Spleen (tissue), 11 donors: ENCODE measurements around the gene SEPTIN10. TPM values are rescaled to one million over a fixed set of nuclear protein-coding genes. Genes with fewer than 3 reads are reported as not detected.

Source experiments
- DNase-seq: peaks from one replicate; pipeline ENCODE4 v3.0.0-alpha.2; 2020
- H3K27ac ChIP-seq, 8 donors: fragments of 200-600 bp; sonication (generic) in 7 of 8; 1 replicate in 4 of 8; 2 replicates in 4 of 8; pipeline versions ENCODE4 v1.5.0 to v1.8.0; 2016 to 2021; ENCODE audit warnings: inconsistent platforms in 4 of 8, mild to moderate bottlenecking in 4 of 8, moderate library complexity in 1 of 8
- H3K27me3 ChIP-seq, 7 donors: fragments of 200-600 bp; sonication (generic) in 6 of 7; replicated peaks in 1 of 7; 1 replicate in 4 of 7; 2 replicates in 3 of 7; pipeline versions ENCODE4 v1.5.0 to v1.8.0; 2016 to 2021; ENCODE audit warnings: inconsistent platforms in 3 of 7, mild to moderate bottlenecking in 1 of 7
- H3K36me3 ChIP-seq, 6 donors: fragments of 200-600 bp; sonication (generic) in 5 of 6; 1 replicate in 4 of 6; 2 replicates in 2 of 6; pipeline versions ENCODE4 v1.5.0 to v1.8.0; 2016 to 2021; ENCODE audit warnings: inconsistent platforms in 2 of 6
- H3K4me1 ChIP-seq, 6 donors: fragments of 200-600 bp; sonication (generic) in 5 of 6; 1 replicate in 3 of 6; 2 replicates in 3 of 6; pipeline versions ENCODE4 v1.5.0 to v1.8.0; 2016 to 2021; ENCODE audit warnings: inconsistent platforms in 3 of 6
- H3K4me3 ChIP-seq, 8 donors: fragments of 200-600 bp; sonication (generic) in 7 of 8; 1 replicate in 4 of 8; 2 replicates in 4 of 8; pipeline versions ENCODE4 v1.5.0 to v1.8.0; 2016 to 2021; ENCODE audit warnings: inconsistent platforms in 4 of 8, mild to moderate bottlenecking in 4 of 8, moderate library complexity in 2 of 8
- H3K9me3 ChIP-seq, 8 donors: fragments of 200-600 bp; sonication (generic) in 7 of 8; 1 replicate in 4 of 8; 2 replicates in 4 of 8; pipeline versions ENCODE4 v1.5.0 to v1.8.0; 2016 to 2021; ENCODE audit warnings: inconsistent platforms in 4 of 8
- POLR2A ChIP-seq, 3 donors: fragments of 450-650 bp; IDR thresholded peaks; one replicate each; pipeline ENCODE4 v1.5.1; 2017; ENCODE audit warnings: antibody characterized with exemption in 3 of 3, mild to moderate bottlenecking in 1 of 3
- POLR2AphosphoS5 ChIP-seq, 3 donors: sonication (generic); formaldehyde crosslinking; IDR thresholded peaks; one replicate each; pipeline ENCODE4 v1.5.1; 2017; ENCODE audit warnings: antibody characterized with exemption in 3 of 3
- WGBS, 5 donors: extraction: QIAGEN DNeasy Blood & Tissue Kit in 3 of 5; methylation state at CpG; one replicate each; pipeline versions ENCODE4 v1.1.5 to v1.1.7; 2013 to 2018; 5-methylcytosine and 5-hydroxymethylcytosine counted together
- intact Hi-C: fragments of 100-400 bp; cut with DNase I; formaldehyde crosslinking; loops from one replicate; pipeline ENCODE4 v1.15.0; 2023; ENCODE audit warnings: low total_unique reads
- polyA plus RNA-seq, 3 donors: library from polyadenylated mRNA; stranded (reverse); fragments of 200-250 nt; gene quantifications; one replicate each; pipeline ENCODE4 v1.2.1, GENCODE V29; 2013
- total RNA-seq, 7 donors: library from RNA; depleted of rRNA in 3 of 7; stranded (reverse); fragments of >200 nt in 3 of 7; fragmentation: NEBNext Ultra II Directional in 4 of 7; extraction: Animal tissue kit (Norgen Biotek cat#: 25700) in 4 of 7; gene quantifications; one replicate each; pipeline versions ENCODE4 v1.1.0 to v1.2.1, GENCODE V29; 2016 to 2021
- TF ChIP-seq, protein P1 (sequence below), 11 experiments: fragments of 200-600 bp in 7 of 11; fragments of 450-650 bp in 4 of 11; sonication (generic) in 4 of 11; IDR thresholded peaks in 8 of 11; conservative IDR thresholded peaks in 3 of 11; 1 replicate in 7 of 11; 2 replicates in 4 of 11; pipeline versions ENCODE4 v1.4.0 to v1.8.0; 2016 to 2021; ENCODE audit warnings: antibody characterized with exemption in 11 of 11, inconsistent platforms in 4 of 11, mild to moderate bottlenecking in 1 of 11
- donor health status: healthy with polysubstance abuse.
- donor health status: DM: no; HTN: no; CAD: no; lungs with moderate emphysema.
- donor health status: DM: no; HTN: no; CAD: no.
- donor health status: Bipolar disorder and iron deficiency.
- donor health status: healthy.
- donor health status: DM: no; HTN: no; CAD: no.
- donor health status: DM: yes; HTN: yes; CAD: no.

SEPTIN10 gene
- total and polyA plus RNA-seq, 10 donors = 14.7 to 95.3 (median 58.3) TPM

DNA sequence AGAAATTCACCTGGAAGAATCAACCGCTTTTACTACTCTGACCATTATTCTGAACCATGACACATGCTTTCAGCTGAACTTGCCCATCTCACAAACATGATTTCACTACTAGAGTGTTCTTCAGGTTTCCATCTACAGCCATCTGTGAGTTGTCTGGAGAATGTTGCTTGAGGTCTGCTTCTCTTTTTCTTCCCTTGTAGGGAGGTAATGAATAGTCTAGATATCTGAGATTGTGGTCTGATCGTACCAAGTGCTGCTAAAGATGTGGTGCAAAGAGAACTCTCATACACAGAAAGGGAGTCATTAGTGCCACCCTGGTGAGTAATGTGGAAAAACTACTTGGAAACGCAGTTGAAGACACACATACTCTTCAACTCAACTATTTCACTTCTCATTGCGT is 10.6 kb upstream of the SEPTIN10 start:
- no peaks in the 10 kb centered on the region for H3K4me1 ChIP-seq
- WGBS, 5 donors = 79 to 94% (median 82%) methylated on average over 4 of the region's 4 CpGs
- peaks cover 0 to 27% (median 0%) of the 10 kb centered on the region in 7 donors for H3K27me3 ChIP-seq
- no peaks in the 10 kb centered on the region for H3K9me3 ChIP-seq
- no peaks in the 10 kb centered on the region for H3K36me3 ChIP-seq
- no peak overlapping the region for H3K4me3 ChIP-seq
- no peak overlapping the region for H3K27ac ChIP-seq
- no peak for TF ChIP-seq POLR2AphosphoS5 (IDR thresholded peaks at IDR 0.05)
- TF ChIP-seq, protein P1, sequence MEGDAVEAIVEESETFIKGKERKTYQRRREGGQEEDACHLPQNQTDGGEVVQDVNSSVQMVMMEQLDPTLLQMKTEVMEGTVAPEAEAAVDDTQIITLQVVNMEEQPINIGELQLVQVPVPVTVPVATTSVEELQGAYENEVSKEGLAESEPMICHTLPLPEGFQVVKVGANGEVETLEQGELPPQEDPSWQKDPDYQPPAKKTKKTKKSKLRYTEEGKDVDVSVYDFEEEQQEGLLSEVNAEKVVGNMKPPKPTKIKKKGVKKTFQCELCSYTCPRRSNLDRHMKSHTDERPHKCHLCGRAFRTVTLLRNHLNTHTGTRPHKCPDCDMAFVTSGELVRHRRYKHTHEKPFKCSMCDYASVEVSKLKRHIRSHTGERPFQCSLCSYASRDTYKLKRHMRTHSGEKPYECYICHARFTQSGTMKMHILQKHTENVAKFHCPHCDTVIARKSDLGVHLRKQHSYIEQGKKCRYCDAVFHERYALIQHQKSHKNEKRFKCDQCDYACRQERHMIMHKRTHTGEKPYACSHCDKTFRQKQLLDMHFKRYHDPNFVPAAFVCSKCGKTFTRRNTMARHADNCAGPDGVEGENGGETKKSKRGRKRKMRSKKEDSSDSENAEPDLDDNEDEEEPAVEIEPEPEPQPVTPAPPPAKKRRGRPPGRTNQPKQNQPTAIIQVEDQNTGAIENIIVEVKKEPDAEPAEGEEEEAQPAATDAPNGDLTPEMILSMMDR (IDR thresholded peaks at IDR 0.05 in 8 of 11, conservative IDR thresholded peaks at IDR 0.05 in 3 of 11) = no peak
- no peak for TF ChIP-seq POLR2A (IDR thresholded peaks at IDR 0.05)
- intact Hi-C loops = no loop called here
- no peak for DNase-seq

DNA sequence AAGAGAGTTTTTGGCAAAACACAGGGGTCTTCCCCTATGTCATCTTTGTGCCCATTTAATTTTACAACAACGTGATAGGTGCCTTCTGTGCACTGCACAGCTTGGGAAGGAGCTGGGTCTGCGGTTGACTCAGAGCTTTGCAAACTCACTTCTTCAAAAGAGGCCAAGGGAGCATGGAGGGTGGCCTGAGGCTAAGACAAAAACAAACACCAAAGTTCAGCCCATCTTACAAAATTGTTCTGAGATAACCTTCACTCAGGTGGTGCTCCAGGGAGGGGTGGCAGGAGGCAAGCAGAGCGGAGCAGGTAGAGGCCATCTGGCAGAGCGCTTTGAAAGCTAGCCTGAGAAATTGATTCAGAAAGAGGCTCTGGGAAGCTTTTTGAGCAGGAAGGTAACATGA is 10.2 kb upstream of the SEPTIN10 start:
- H3K36me3 ChIP-seq = no peaks in the 10 kb centered on the region
- intact Hi-C loops = no loop called here
- no peak for TF ChIP-seq POLR2A (IDR thresholded peaks at IDR 0.05)
- TF ChIP-seq POLR2AphosphoS5 (IDR thresholded peaks at IDR 0.05) = no peak
- TF ChIP-seq, protein P1 (IDR thresholded peaks at IDR 0.05 in 8 of 11, conservative IDR thresholded peaks at IDR 0.05 in 3 of 11) = no peak
- H3K27ac ChIP-seq = no peak overlapping the region
- peaks cover 0 to 32% (median 0%) of the 10 kb centered on the region in 7 donors for H3K27me3 ChIP-seq
- H3K4me3 ChIP-seq = no peak overlapping the region
- no peaks in the 10 kb centered on the region for H3K4me1 ChIP-seq
- no peaks in the 10 kb centered on the region for H3K9me3 ChIP-seq
- whole genome bisulfite sequencing, 5 donors = 91 to 97% (median 95%) methylated on average over 4 of the region's 4 CpGs
- no peak for DNase-seq

DNA sequence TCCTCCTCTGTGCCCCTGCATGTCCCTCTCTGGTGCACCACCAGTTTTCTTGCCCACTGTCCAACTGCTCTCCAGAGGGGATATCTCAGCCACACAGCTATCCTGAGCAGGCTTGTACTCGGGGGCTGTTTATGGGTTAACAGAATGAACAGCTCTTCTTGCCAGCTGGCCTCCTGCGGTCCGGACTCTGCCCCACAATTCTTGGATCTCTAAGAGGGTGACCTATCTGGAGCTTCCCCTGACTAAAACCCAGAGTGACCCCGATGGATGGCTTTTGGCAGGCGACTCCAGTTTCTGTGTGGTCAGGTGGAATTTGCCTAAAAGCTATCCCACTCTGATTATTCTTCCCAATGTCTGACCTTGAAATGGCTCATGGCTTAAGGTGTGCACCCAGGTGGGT is 9.5 kb upstream of the SEPTIN10 start:
- H3K36me3 ChIP-seq = no peaks in the 10 kb centered on the region
- no peak for DNase-seq
- H3K9me3 ChIP-seq = no peaks in the 10 kb centered on the region
- H3K4me3 ChIP-seq = no peak overlapping the region
- no peak overlapping the region for H3K27ac ChIP-seq
- no peaks in the 10 kb centered on the region for H3K4me1 ChIP-seq
- intact Hi-C loops = no loop called here
- peaks cover 0 to 36% (median 0%) of the 10 kb centered on the region in 7 donors for H3K27me3 ChIP-seq
- 77 to 90% (median 77%) methylated on average over 5 of the region's 5 CpGs for WGBS, 5 donors
- TF ChIP-seq POLR2AphosphoS5 (IDR thresholded peaks at IDR 0.05) (no peak), POLR2A (IDR thresholded peaks at IDR 0.05) (no peak)
- TF ChIP-seq, protein P1 (IDR thresholded peaks at IDR 0.05 in 8 of 11, conservative IDR thresholded peaks at IDR 0.05 in 3 of 11) = no peak

DNA sequence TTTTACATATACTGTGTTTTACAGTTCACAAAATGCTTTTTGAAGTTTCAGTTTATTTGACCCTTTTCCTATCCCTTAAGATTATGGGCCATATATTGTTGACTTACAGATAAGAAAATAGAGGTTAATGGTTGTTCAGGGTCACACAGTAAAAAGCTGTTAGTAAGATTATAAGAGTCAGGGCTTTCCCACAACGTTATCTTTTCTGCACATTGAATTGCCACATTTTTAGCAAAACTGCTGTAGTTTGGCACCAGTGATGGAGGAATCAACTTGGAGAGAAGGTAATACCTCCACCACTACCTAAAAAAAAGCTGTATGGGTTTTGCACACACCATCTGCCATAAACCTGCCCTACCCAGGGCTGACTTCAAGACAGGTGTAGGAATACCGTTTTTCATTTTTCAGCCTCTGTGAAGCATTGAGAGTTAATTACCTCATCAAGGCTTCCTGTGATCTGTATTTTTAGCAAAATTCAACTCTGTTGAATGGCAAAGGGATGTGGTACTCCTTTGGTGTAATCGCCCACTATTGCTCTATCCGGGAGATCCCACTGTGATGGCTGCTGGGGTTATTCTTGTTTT is 5.4 kb upstream of the SEPTIN10 start:
- intact Hi-C loops = no loop called here
- Histone ChIP-seq H3K27ac (no peak overlapping the region), H3K9me3 (peaks cover 0 to 11% (median 0%) of the 10 kb centered on the region in 8 donors), H3K4me1 (peaks cover 0 to 32% (median 18%) of the 10 kb centered on the region in 6 donors), H3K27me3 (peaks cover 0 to 77% (median 18%) of the 10 kb centered on the region in 7 donors), H3K36me3 (no peaks in the 10 kb centered on the region), H3K4me3 (no peak overlapping the region)
- TF ChIP-seq, protein P1 (IDR thresholded peaks at IDR 0.05 in 8 of 11, conservative IDR thresholded peaks at IDR 0.05 in 3 of 11) = no peak
- TF ChIP-seq POLR2AphosphoS5 (IDR thresholded peaks at IDR 0.05) = no peak
- TF ChIP-seq POLR2A (IDR thresholded peaks at IDR 0.05) = no peak
- DNase-seq = no peak
- 79 to 88% (median 84%) methylated on average over 4 of the region's 4 CpGs for WGBS, 5 donors
